ENCODE results near the gene RALGAPA1.

The RALGAPA1 gene

DNA sequence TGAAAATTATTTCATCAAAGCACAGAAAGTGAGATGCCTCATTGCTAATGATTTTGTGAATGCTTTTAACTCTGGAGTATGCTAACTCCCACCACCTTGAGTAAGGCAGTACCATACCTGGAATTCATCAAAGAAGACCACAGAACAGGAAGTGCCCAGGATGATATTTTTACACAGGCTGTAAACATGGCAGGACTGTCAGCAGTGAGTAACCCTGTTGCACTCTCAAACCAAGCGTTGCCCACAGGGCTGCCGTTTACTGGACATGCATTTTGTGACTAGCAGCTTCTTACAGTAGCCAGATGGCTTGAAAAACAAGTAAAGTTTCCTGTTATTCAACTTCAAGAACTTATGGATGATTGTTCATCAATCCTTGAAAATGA lies 42.4 kb downstream of the RALGAPA1 start:
- H3K4me1 ChIP-seq (ENCODE audit: control insufficient read depth, insufficient read depth, low read length, poor library complexity, severe bottlenecking), result peaks cover 5% of the 10 kb centered on the region
- H3K27ac ChIP-seq (ENCODE audit: insufficient read depth, low read length, poor library complexity, severe bottlenecking), result no peak overlapping the region
- DNase-seq, result no peak
- H3K36me3 ChIP-seq (ENCODE audit: control insufficient read depth, insufficient read depth, low read length), result peaks cover 7% of the 10 kb centered on the region
- no peaks in the 10 kb centered on the region for H3K27me3 ChIP-seq (replicated peaks; ENCODE audit: control insufficient read depth, insufficient read depth, low read length, poor library complexity, severe bottlenecking)
- H3K9me3 ChIP-seq (ENCODE audit: control insufficient read depth, low read length), result no peaks in the 10 kb centered on the region
- H3K4me3 ChIP-seq (ENCODE audit: insufficient read depth, low read depth, low read length, poor library complexity, severe bottlenecking), result no peak overlapping the region

- Histone ChIP-seq H3K36me3 (ENCODE audit: control insufficient read depth, insufficient read depth, low read length) (peaks cover 9% of the 10 kb centered on the region), H3K27ac (ENCODE audit: insufficient read depth, low read length, poor library complexity, severe bottlenecking) (no peak overlapping the region), H3K27me3 (replicated peaks; ENCODE audit: control insufficient read depth, insufficient read depth, low read length, poor library complexity, severe bottlenecking) (no peaks in the 10 kb centered on the region), H3K4me3 (ENCODE audit: insufficient read depth, low read depth, low read length, poor library complexity, severe bottlenecking) (no peak overlapping the region), H3K4me1 (ENCODE audit: control insufficient read depth, insufficient read depth, low read length, poor library complexity, severe bottlenecking) (peaks cover 5% of the 10 kb centered on the region), H3K9me3 (ENCODE audit: control insufficient read depth, low read length) (no peaks in the 10 kb centered on the region)
- no peak for DNase-seq
Observed at GRCh38 chr14:35766036-35766699, 42.9 kb downstream of the RALGAPA1 start.

- Histone ChIP-seq H3K27me3 (replicated peaks; ENCODE audit: control insufficient read depth, insufficient read depth, low read length, poor library complexity, severe bottlenecking) (no peaks in the 10 kb centered on the region), H3K27ac (ENCODE audit: insufficient read depth, low read length, poor library complexity, severe bottlenecking) (no peak overlapping the region), H3K4me1 (ENCODE audit: control insufficient read depth, insufficient read depth, low read length, poor library complexity, severe bottlenecking) (peaks cover 3% of the 10 kb centered on the region), H3K36me3 (ENCODE audit: control insufficient read depth, insufficient read depth, low read length) (peaks cover 13% of the 10 kb centered on the region), H3K4me3 (ENCODE audit: insufficient read depth, low read depth, low read length, poor library complexity, severe bottlenecking) (no peak overlapping the region), H3K9me3 (ENCODE audit: control insufficient read depth, low read length) (no peaks in the 10 kb centered on the region)
- DNase-seq, result no peak
Observed at GRCh38 chr14:35761922-35762321, 47.2 kb downstream of the RALGAPA1 start.

DNA sequence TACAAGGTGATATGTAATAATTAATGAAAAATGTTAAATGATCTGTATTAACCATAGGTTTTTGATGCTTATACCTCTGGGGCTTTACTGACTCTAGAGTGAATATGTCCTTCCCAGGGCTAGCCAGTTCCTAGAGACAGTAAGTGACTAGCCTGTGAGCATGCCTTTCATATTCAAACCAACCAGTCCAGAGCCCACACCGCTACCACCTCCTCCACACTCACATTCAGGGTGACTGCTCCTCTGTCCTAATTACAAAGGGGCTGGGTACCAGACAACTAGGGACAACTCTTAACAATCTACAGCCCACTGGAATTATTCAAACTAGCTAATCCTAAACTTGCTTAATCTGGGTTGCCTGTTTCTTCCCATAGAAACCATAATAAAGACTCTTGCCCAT lies 49.0 kb downstream of the RALGAPA1 start:
- Histone ChIP-seq H3K27me3 (replicated peaks; ENCODE audit: control insufficient read depth, insufficient read depth, low read length, poor library complexity, severe bottlenecking) (no peaks in the 10 kb centered on the region), H3K4me1 (ENCODE audit: control insufficient read depth, insufficient read depth, low read length, poor library complexity, severe bottlenecking) (no peaks in the 10 kb centered on the region), H3K27ac (ENCODE audit: insufficient read depth, low read length, poor library complexity, severe bottlenecking) (no peak overlapping the region), H3K4me3 (ENCODE audit: insufficient read depth, low read depth, low read length, poor library complexity, severe bottlenecking) (no peak overlapping the region), H3K9me3 (ENCODE audit: control insufficient read depth, low read length) (no peaks in the 10 kb centered on the region), H3K36me3 (ENCODE audit: control insufficient read depth, insufficient read depth, low read length) (peaks cover 18% of the 10 kb centered on the region)
- no peak for DNase-seq

GRCh38 chr14:35758523-35759129 lies 50.5 kb downstream of the RALGAPA1 start:
- no peak for DNase-seq
- H3K27ac ChIP-seq (ENCODE audit: insufficient read depth, low read length, poor library complexity, severe bottlenecking), result no peak overlapping the region
- no peaks in the 10 kb centered on the region for H3K9me3 ChIP-seq (ENCODE audit: control insufficient read depth, low read length)
- H3K36me3 ChIP-seq (ENCODE audit: control insufficient read depth, insufficient read depth, low read length), result peaks cover 24% of the 10 kb centered on the region
- H3K4me3 ChIP-seq (ENCODE audit: insufficient read depth, low read depth, low read length, poor library complexity, severe bottlenecking), result no peak overlapping the region
- H3K4me1 ChIP-seq (ENCODE audit: control insufficient read depth, insufficient read depth, low read length, poor library complexity, severe bottlenecking), result no peaks in the 10 kb centered on the region
- H3K27me3 ChIP-seq (replicated peaks; ENCODE audit: control insufficient read depth, insufficient read depth, low read length, poor library complexity, severe bottlenecking), result no peaks in the 10 kb centered on the region

DNA sequence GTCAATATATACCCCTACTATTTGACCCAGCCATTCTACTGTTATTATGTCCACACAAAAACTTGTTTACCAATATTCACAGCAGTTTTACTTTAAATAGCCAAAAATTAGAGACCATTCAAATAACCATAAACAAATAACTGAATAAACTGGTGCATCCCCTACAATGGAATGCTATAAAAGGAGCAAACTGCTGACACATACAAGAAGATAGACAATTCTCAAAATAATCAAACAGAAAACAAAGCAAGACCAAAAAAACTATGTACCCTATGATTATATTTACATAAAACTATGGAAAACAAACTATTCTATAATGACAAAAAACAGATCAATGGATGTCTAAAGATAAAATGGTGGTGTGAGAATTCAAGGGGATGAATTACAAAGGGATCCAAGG lies 54.4 kb downstream of the RALGAPA1 start:
- H3K36me3 ChIP-seq (ENCODE audit: control insufficient read depth, insufficient read depth, low read length), result peaks cover 17% of the 10 kb centered on the region
- no peak overlapping the region for H3K27ac ChIP-seq (ENCODE audit: insufficient read depth, low read length, poor library complexity, severe bottlenecking)
- H3K4me1 ChIP-seq (ENCODE audit: control insufficient read depth, insufficient read depth, low read length, poor library complexity, severe bottlenecking), result no peaks in the 10 kb centered on the region
- H3K9me3 ChIP-seq (ENCODE audit: control insufficient read depth, low read length), result no peaks in the 10 kb centered on the region
- no peaks in the 10 kb centered on the region for H3K27me3 ChIP-seq (replicated peaks; ENCODE audit: control insufficient read depth, insufficient read depth, low read length, poor library complexity, severe bottlenecking)
- DNase-seq, result no peak
- H3K4me3 ChIP-seq (ENCODE audit: insufficient read depth, low read depth, low read length, poor library complexity, severe bottlenecking), result no peak overlapping the region

DNA sequence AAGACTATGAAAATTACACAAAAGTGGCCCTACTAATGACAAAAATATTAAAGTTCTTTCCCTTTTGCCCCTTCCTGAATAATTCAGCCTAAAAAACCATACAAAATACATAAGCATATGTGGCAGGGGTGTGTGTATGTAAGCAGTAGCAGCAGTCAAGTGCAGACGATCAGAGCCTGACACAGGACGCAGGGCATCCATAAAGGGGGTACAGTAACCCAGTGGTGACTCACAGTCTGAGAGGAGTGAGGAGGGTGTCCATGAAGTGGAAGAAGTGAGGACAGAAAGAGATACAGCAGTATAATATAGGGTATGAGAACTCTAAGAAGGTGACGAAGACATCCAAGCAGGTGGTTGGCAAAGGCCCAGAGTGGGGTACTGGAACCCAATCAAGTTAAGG lies 56.7 kb downstream of the RALGAPA1 start:
- no peaks in the 10 kb centered on the region for H3K9me3 ChIP-seq (ENCODE audit: control insufficient read depth, low read length)
- H3K36me3 ChIP-seq (ENCODE audit: control insufficient read depth, insufficient read depth, low read length), result peaks cover 13% of the 10 kb centered on the region
- H3K27ac ChIP-seq (ENCODE audit: insufficient read depth, low read length, poor library complexity, severe bottlenecking), result no peak overlapping the region
- no peaks in the 10 kb centered on the region for H3K27me3 ChIP-seq (replicated peaks; ENCODE audit: control insufficient read depth, insufficient read depth, low read length, poor library complexity, severe bottlenecking)
- H3K4me3 ChIP-seq (ENCODE audit: insufficient read depth, low read depth, low read length, poor library complexity, severe bottlenecking), result no peak overlapping the region
- no peaks in the 10 kb centered on the region for H3K4me1 ChIP-seq (ENCODE audit: control insufficient read depth, insufficient read depth, low read length, poor library complexity, severe bottlenecking)
- no peak for DNase-seq

GRCh38 chr14:35750202-35750904 lies 58.7 kb downstream of the RALGAPA1 start:
- no peak overlapping the region for H3K27ac ChIP-seq (ENCODE audit: insufficient read depth, low read length, poor library complexity, severe bottlenecking)
- no peak for DNase-seq
- no peak overlapping the region for H3K4me3 ChIP-seq (ENCODE audit: insufficient read depth, low read depth, low read length, poor library complexity, severe bottlenecking)
- H3K27me3 ChIP-seq (replicated peaks; ENCODE audit: control insufficient read depth, insufficient read depth, low read length, poor library complexity, severe bottlenecking), result no peaks in the 10 kb centered on the region
- H3K9me3 ChIP-seq (ENCODE audit: control insufficient read depth, low read length), result no peaks in the 10 kb centered on the region
- H3K36me3 ChIP-seq (ENCODE audit: control insufficient read depth, insufficient read depth, low read length), result peaks cover 14% of the 10 kb centered on the region
- H3K4me1 ChIP-seq (ENCODE audit: control insufficient read depth, insufficient read depth, low read length, poor library complexity, severe bottlenecking), result no peaks in the 10 kb centered on the region

- Histone ChIP-seq H3K4me3 (ENCODE audit: insufficient read depth, low read depth, low read length, poor library complexity, severe bottlenecking) (no peak overlapping the region), H3K9me3 (ENCODE audit: control insufficient read depth, low read length) (no peaks in the 10 kb centered on the region), H3K27ac (ENCODE audit: insufficient read depth, low read length, poor library complexity, severe bottlenecking) (no peak overlapping the region), H3K27me3 (replicated peaks; ENCODE audit: control insufficient read depth, insufficient read depth, low read length, poor library complexity, severe bottlenecking) (no peaks in the 10 kb centered on the region), H3K36me3 (ENCODE audit: control insufficient read depth, insufficient read depth, low read length) (peaks cover 4% of the 10 kb centered on the region), H3K4me1 (ENCODE audit: control insufficient read depth, insufficient read depth, low read length, poor library complexity, severe bottlenecking) (no peaks in the 10 kb centered on the region)
- no peak for DNase-seq
Observed at GRCh38 chr14:35747379-35747778, 61.7 kb downstream of the RALGAPA1 start.

GRCh38 chr14:35742442-35742841 lies 66.7 kb downstream of the RALGAPA1 start:
- no peaks in the 10 kb centered on the region for H3K4me1 ChIP-seq (ENCODE audit: control insufficient read depth, insufficient read depth, low read length, poor library complexity, severe bottlenecking)
- H3K27me3 ChIP-seq (replicated peaks; ENCODE audit: control insufficient read depth, insufficient read depth, low read length, poor library complexity, severe bottlenecking), result no peaks in the 10 kb centered on the region
- H3K9me3 ChIP-seq (ENCODE audit: control insufficient read depth, low read length), result no peaks in the 10 kb centered on the region
- H3K4me3 ChIP-seq (ENCODE audit: insufficient read depth, low read depth, low read length, poor library complexity, severe bottlenecking), result no peak overlapping the region
- H3K27ac ChIP-seq (ENCODE audit: insufficient read depth, low read length, poor library complexity, severe bottlenecking), result no peak overlapping the region
- DNase-seq, result no peak
- peaks cover 4% of the 10 kb centered on the region for H3K36me3 ChIP-seq (ENCODE audit: control insufficient read depth, insufficient read depth, low read length)

Measured in effector memory CD4-positive, alpha-beta T cell (primary cell).